Stimulated activated CD8-positive, alpha-beta memory T cell treated with anti-CD3 and anti-CD28 coated beads, Interleukin-12 subunit alpha, Interleukin-12 subunit beta, amount 100 ng/mL, for 24 hours (primary cell): ENCODE results near the gene SEMA4B.
"Not testable (repeated sequence)": the region's sequence is repeated elsewhere in the genome, so short reads cannot be mapped to it uniquely, and the experiment has no call there.

Experiments used
- DNase-seq: peaks from one replicate; pipeline ENCODE4 v3.0.0-alpha.2; 2020; ENCODE audit errors: extremely low read depth

Gene SEMA4B

GRCh38 chr15:90257776-90258175 lies 56.6 kb downstream of the SEMA4B start:
- no peak for DNase-seq

GRCh38 chr15:90259524-90259923 lies 58.4 kb downstream of the SEMA4B start:
- no peak for DNase-seq

GRCh38 chr15:90260731-90261130 lies 59.6 kb downstream of the SEMA4B start:
- DNase-seq = not testable (repeated sequence)

GRCh38 chr15:90261811-90262210 lies 60.7 kb downstream of the SEMA4B start:
- no peak for DNase-seq

- DNase-seq = no peak
Measured at GRCh38 chr15:90262426-90262825, 61.3 kb downstream of the SEMA4B start.

- DNase-seq = no peak
Measured at GRCh38 chr15:90264671-90265070, 63.5 kb downstream of the SEMA4B start.

GRCh38 chr15:90265271-90266060 lies 64.3 kb downstream of the SEMA4B start, which contains the start of gene NGRN:
TSS of gene NGRN (plus strand) at chr15:90265672. CDS start at chr15:90265713, 41 bp downstream.
- DNase-seq = peak; percentile 86

DNA sequence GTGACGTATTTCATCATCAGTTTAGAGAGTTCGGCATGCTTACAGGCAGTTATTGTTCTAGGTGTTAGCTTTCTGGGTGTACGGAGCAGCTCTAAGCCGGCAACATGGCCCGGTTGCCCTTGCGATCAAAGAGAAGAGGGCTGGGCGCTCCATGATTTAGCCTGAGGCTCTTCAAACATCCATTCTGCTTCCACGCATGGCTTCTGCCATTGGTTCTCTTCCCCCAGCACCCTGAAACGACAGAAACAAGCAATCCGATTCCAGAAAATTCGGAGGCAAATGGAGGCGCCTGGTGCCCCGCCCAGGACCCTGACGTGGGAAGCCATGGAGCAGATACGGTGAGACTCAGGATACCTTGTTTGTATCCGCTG lies 64.9 kb downstream of the SEMA4B start:
- DNase-seq = no peak

DNA sequence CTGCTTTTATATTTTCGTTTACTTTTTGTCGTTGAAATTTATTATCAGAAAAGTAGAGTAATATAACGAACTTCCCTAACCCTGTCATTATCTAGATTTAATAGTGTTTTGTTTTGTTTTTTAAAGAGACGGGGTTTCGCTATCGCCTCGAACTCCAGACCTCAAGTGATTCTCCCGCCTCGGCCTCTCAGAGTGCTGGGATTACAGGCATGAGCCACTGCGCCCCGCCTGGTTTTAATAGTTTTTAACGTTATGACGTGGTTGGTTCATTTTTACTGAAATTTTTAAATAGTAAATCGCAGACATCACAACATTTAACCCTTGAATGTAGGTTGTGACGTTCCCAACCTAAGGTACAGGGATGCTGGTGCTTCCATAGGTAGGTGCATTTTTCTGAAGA lies 65.4 kb downstream of the SEMA4B start:
- no peak for DNase-seq

GRCh38 chr15:90268415-90268814 lies 67.3 kb downstream of the SEMA4B start:
- DNase-seq = no peak

DNA sequence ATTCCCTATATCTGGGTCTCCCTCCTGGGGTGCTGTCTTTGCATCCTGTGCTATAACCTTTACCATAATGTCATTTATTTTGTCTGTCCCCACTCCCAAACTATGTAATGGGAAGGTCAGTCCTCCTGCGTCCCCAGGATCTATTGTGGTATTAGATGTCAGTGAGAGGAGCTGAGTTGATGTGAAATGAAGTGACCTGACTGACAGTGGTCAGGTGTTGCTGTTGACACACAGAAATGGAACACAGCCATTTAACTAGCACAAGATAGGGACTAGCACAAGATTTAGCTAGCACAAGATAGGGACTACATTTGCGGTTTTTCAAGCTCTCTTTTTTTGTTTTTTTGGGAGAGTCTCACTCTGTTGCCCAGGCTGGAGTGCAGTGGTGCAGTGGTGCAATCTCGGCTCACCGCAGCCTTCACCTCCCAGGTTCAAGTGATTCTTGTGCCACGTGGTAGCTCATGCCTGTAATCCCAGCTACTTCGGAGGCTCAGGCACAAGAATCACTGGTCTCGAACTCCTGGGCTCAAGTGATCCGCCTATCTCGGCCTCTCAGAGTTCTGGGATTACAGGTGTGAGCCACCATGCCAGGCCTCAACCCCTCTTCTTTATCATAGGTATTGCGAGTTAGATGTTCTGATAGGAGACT lies 69.5 kb downstream of the SEMA4B start:
- no peak for DNase-seq

- no peak for DNase-seq
Measured at GRCh38 chr15:90271459-90272166, 70.5 kb downstream of the SEMA4B start.

GRCh38 chr15:90278467-90278866 lies 77.3 kb downstream of the SEMA4B start:
- not testable (repeated sequence) for DNase-seq
